MCF 10A (cell line): ENCODE results near the gene WDR45B. TPM values are rescaled to one million over a fixed set of nuclear protein-coding genes. Genes with fewer than 3 reads are reported as not detected.

ENCODE experiments used
- BruUV-seq: library from RNA; stranded (reverse); fragments of 400-500 nt; replicated peaks from 2 replicates; lab custom pipeline; 2021; lab: Mats Ljungman, UMichigan
- CTCF ChIA-PET: fragments of 300-600 bp; sonication (Branson Sonifier 250); formaldehyde crosslinking; extraction: SDS; loops from one replicate; lab custom pipeline; 2021; ENCODE audit warnings: antibody characterized with exemption, inconsistent platforms; lab: Yijun Ruan, JAX
- POLR2A ChIA-PET: fragments of 300-600, 350-650 bp; sonication (Branson Sonifier 250); formaldehyde crosslinking; extraction: SDS; loops from one replicate; lab custom pipeline; 2020; ENCODE audit warnings: antibody characterized with exemption, inconsistent platforms; lab: Yijun Ruan, JAX
- DNase-seq: peaks from one replicate; pipeline ENCODE4 v3.0.0-alpha.2; 2018; ENCODE audit not compliant: unreplicated experiment
- H3K27ac Mint-ChIP-seq: one replicate; pipeline ENCODE4 v1.8.0; 2022; ENCODE audit warnings: mild to moderate bottlenecking, low read depth, mixed read lengths; ENCODE audit not compliant: unreplicated experiment
- H3K27me3 Mint-ChIP-seq: one replicate; pipeline ENCODE4 v1.8.0; 2022; ENCODE audit warnings: mixed read lengths; ENCODE audit not compliant: insufficient read depth, unreplicated experiment
- H3K36me3 Mint-ChIP-seq: one replicate; pipeline ENCODE4 v1.8.0; 2022; ENCODE audit warnings: mild to moderate bottlenecking, moderate library complexity, mixed read lengths; ENCODE audit not compliant: insufficient read depth, unreplicated experiment
- H3K4me1 Mint-ChIP-seq: one replicate; pipeline ENCODE4 v1.8.0; 2022; ENCODE audit warnings: mixed read lengths; ENCODE audit not compliant: insufficient read depth, unreplicated experiment
- H3K4me3 Mint-ChIP-seq: one replicate; pipeline ENCODE4 v1.8.0; 2022; ENCODE audit warnings: mild to moderate bottlenecking, moderate library complexity, mixed read lengths; ENCODE audit not compliant: unreplicated experiment
- H3K9me3 Mint-ChIP-seq: one replicate; pipeline ENCODE4 v1.8.0; 2022; ENCODE audit warnings: mixed read lengths; ENCODE audit not compliant: unreplicated experiment
- CTCF ChIP-seq: fragments of 200-600 bp; IDR thresholded peaks from one replicate; pipeline ENCODE4 v1.8.0; 2022; ENCODE audit warnings: antibody characterized with exemption, mild to moderate bottlenecking; ENCODE audit not compliant: unreplicated experiment
- intact Hi-C: fragments of 100-400 bp; cut with micrococcal nuclease; formaldehyde crosslinking; loops from 2 replicates; pipeline ENCODE4 v1.14.1; 2022
- total RNA-seq: library from RNA; stranded (reverse); gene quantifications from 2 replicates; pipeline ENCODE4 v1.2.3, GENCODE V29; 2022

The WDR45B gene
- total RNA-seq, 1 experiment from 2014 or later = 88.3 TPM

- Mint-ChIP-seq H3K4me3 (no peak overlapping the region), H3K27me3 (no peaks in the 10 kb centered on the region), H3K27ac (no peak overlapping the region), H3K9me3 (no peaks in the 10 kb centered on the region), H3K4me1 (peaks cover 6% of the 10 kb centered on the region), H3K36me3 (peaks cover 79% of the 10 kb centered on the region)
- ChIA-PET POLR2A (no interaction called here), CTCF (no interaction called here)
- BruUV-seq = no TSS peak
- TF ChIP-seq CTCF = no peak
- DNase-seq = no peak
- intact Hi-C loops = no loop called here
Observed at GRCh38 chr17:82596837-82597672, 51.2 kb downstream of the WDR45B start.

GRCh38 chr17:82596296-82596695 lies 51.9 kb downstream of the WDR45B start:
- BruUV-seq = no TSS peak
- ChIA-PET CTCF (no interaction called here), POLR2A (no interaction called here)
- no peak overlapping the region for H3K27ac Mint-ChIP-seq
- H3K27me3 Mint-ChIP-seq = no peaks in the 10 kb centered on the region
- peaks cover 6% of the 10 kb centered on the region for H3K4me1 Mint-ChIP-seq
- no peak overlapping the region for H3K4me3 Mint-ChIP-seq
- no peaks in the 10 kb centered on the region for H3K9me3 Mint-ChIP-seq
- H3K36me3 Mint-ChIP-seq = peaks cover 71% of the 10 kb centered on the region
- TF ChIP-seq CTCF = no peak
- DNase-seq = no peak
- intact Hi-C loops = no loop called here

- intact Hi-C loops = no loop called here
- no peaks in the 10 kb centered on the region for H3K9me3 Mint-ChIP-seq
- H3K27ac Mint-ChIP-seq = peak overlapping the region; percentile 27
- peaks cover 6% of the 10 kb centered on the region for H3K4me1 Mint-ChIP-seq
- no peaks in the 10 kb centered on the region for H3K27me3 Mint-ChIP-seq
- no peak for DNase-seq
- CTCF ChIA-PET = no interaction called here
- no peak for TF ChIP-seq CTCF
- peaks cover 69% of the 10 kb centered on the region for H3K36me3 Mint-ChIP-seq
- BruUV-seq = no TSS peak
- POLR2A ChIA-PET = no interaction called here
- no peak overlapping the region for H3K4me3 Mint-ChIP-seq
Observed at GRCh38 chr17:82595893-82596292, 52.4 kb downstream of the WDR45B start.

- intact Hi-C loops = no loop called here
- no peak for DNase-seq
- no peak for TF ChIP-seq CTCF
- Mint-ChIP-seq H3K36me3 (peaks cover 73% of the 10 kb centered on the region), H3K4me1 (peaks cover 6% of the 10 kb centered on the region), H3K9me3 (no peaks in the 10 kb centered on the region), H3K4me3 (peak overlapping the region; percentile 76), H3K27ac (no peak overlapping the region), H3K27me3 (no peaks in the 10 kb centered on the region)
- CTCF ChIA-PET = no interaction called here
- POLR2A ChIA-PET = interaction anchor here (1.2 kb wide), 1 partner anchor 53 kb away, joined by 4 read pairs; no protein-coding TSS in a partner anchor
- no TSS peak for BruUV-seq
Observed at GRCh38 chr17:82594571-82594970, 53.7 kb downstream of the WDR45B start.
